ENCODE data around the gene NR3C2. TPM values are rescaled to one million over a fixed set of nuclear protein-coding genes. Genes with fewer than 3 reads are reported as not detected.

The NR3C2 gene
- total RNA-seq, 1 donor from 2014 or later = 2.7 TPM

DNA sequence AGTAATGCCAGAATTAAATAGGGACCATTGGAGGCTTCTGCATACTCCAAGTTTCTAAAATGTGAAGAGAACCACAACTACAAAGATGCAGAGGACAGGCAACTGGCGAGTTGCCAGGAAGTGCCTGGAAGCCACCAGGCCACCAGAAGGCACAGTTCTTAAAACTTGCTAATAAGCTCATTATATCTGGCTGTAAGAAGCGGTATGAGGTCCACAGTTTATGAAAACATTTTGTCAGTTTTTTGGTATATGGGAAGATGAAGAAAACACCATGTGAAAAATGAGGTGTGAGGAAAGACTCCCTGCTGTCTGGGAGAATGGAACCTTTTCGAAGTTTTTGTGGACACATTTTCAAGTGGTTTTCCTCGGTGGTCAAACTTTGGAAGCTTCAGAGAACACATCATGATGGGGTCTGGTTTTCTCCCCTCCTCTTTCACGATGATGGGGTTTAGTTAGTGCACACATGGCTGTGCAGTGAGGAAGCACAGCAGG, 202.7 kb downstream of the NR3C2 start:
- Mint-ChIP-seq H3K36me3 (ENCODE audit: insufficient read depth) (no peaks in the 10 kb centered on the region), H3K4me1 (ENCODE audit: low read depth) (no peaks in the 10 kb centered on the region), H3K9me3 (ENCODE audit: low read depth) (peaks cover 3% of the 10 kb centered on the region), H3K4me3 (ENCODE audit: low read depth) (no peak overlapping the region), H3K27me3 (no peaks in the 10 kb centered on the region), H3K27ac (no peak overlapping the region)
- no peak for DNase-seq (ENCODE audit: low spot score, unreplicated experiment)
- no peak for TF ChIP-seq CTCF (IDR thresholded peaks at IDR 0.05; ENCODE audit: unreplicated experiment)

DNA sequence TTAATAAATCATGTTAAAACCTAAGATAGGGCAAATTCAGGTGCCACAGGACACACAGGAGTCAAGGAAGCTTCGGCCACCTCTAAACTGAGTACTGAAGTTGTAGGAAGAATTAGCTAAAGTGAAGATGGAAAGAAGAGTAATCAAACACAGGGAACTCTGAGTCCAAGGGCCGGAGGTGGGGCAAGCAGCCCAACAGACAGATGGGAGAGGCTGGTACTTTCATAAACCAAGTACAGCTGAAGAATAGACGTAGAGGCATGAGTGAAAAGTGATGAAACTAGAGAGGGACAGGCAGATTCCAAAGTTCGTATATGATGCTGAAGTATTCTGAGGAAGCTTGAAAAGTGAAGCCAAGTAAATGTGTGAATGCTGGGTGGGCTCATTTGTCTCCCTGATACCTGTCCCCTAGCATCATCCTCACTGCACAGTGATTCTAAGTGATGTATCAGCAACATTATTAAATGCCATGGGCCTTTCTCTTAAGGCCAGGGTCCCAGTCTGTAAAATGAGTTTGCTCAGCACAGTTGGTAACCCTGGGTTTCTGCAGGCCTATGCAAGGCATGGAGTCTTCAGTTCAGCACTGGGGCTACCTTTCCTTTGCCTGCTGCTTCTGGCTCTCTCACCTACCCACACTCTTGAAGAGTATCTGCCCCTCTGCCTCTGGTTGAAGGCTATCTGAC, 203.3 kb downstream of the NR3C2 start:
- no peak for TF ChIP-seq CTCF (IDR thresholded peaks at IDR 0.05; ENCODE audit: unreplicated experiment)
- H3K27ac Mint-ChIP-seq = no peak overlapping the region
- no peaks in the 10 kb centered on the region for H3K27me3 Mint-ChIP-seq
- no peak overlapping the region for H3K4me3 Mint-ChIP-seq (ENCODE audit: low read depth)
- peaks cover 3% of the 10 kb centered on the region for H3K9me3 Mint-ChIP-seq (ENCODE audit: low read depth)
- no peak for DNase-seq (ENCODE audit: low spot score, unreplicated experiment)
- H3K4me1 Mint-ChIP-seq (ENCODE audit: low read depth) = no peaks in the 10 kb centered on the region
- no peaks in the 10 kb centered on the region for H3K36me3 Mint-ChIP-seq (ENCODE audit: insufficient read depth)

GRCh38 chr4:148238086-148238485, 204.1 kb downstream of the NR3C2 start:
- H3K9me3 Mint-ChIP-seq (ENCODE audit: low read depth) = peaks cover 3% of the 10 kb centered on the region
- DNase-seq (ENCODE audit: low spot score, unreplicated experiment) = no peak
- no peaks in the 10 kb centered on the region for H3K4me1 Mint-ChIP-seq (ENCODE audit: low read depth)
- H3K4me3 Mint-ChIP-seq (ENCODE audit: low read depth) = no peak overlapping the region
- no peaks in the 10 kb centered on the region for H3K36me3 Mint-ChIP-seq (ENCODE audit: insufficient read depth)
- no peak for TF ChIP-seq CTCF (IDR thresholded peaks at IDR 0.05; ENCODE audit: unreplicated experiment)
- no peak overlapping the region for H3K27ac Mint-ChIP-seq
- no peaks in the 10 kb centered on the region for H3K27me3 Mint-ChIP-seq

DNA sequence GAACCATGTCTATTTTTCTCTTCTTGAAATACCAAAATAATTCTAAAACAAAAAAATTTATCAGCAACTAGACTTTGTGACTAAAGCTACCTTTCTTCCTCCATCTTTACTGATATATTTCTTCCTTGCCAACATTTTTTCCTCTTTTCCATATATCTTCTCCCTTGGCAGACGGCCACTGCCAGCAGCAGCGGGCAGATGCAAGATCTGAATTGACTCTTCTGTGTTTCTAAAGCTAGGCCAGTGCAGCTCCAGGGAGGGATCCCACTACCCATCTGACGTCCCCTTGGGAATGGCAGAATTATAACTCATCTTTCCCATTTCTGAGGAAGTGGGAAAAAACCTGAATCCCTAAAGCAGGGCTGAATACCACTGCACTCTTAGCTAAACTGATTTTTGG, 206.4 kb downstream of the NR3C2 start:
- no peaks in the 10 kb centered on the region for H3K27me3 Mint-ChIP-seq
- TF ChIP-seq CTCF (IDR thresholded peaks at IDR 0.05; ENCODE audit: unreplicated experiment) = no peak
- DNase-seq (ENCODE audit: low spot score, unreplicated experiment) = no peak
- no peak overlapping the region for H3K4me3 Mint-ChIP-seq (ENCODE audit: low read depth)
- H3K36me3 Mint-ChIP-seq (ENCODE audit: insufficient read depth) = no peaks in the 10 kb centered on the region
- H3K9me3 Mint-ChIP-seq (ENCODE audit: low read depth) = peaks cover 11% of the 10 kb centered on the region
- no peak overlapping the region for H3K27ac Mint-ChIP-seq
- H3K4me1 Mint-ChIP-seq (ENCODE audit: low read depth) = no peaks in the 10 kb centered on the region

GRCh38 chr4:148229798-148230197, 212.4 kb downstream of the NR3C2 start:
- Mint-ChIP-seq H3K9me3 (ENCODE audit: low read depth) (peaks cover 11% of the 10 kb centered on the region), H3K36me3 (ENCODE audit: insufficient read depth) (no peaks in the 10 kb centered on the region), H3K27ac (peak overlapping the region; percentile 54), H3K4me1 (ENCODE audit: low read depth) (peaks cover 8% of the 10 kb centered on the region), H3K27me3 (no peaks in the 10 kb centered on the region), H3K4me3 (ENCODE audit: low read depth) (no peak overlapping the region)
- DNase-seq (ENCODE audit: low spot score, unreplicated experiment) = no peak
- no peak for TF ChIP-seq CTCF (IDR thresholded peaks at IDR 0.05; ENCODE audit: unreplicated experiment)
